ENCODE measurements around the gene PATJ.
"Not testable (repeated sequence)": the region's sequence is repeated elsewhere in the genome, so short reads cannot be mapped to it uniquely, and the experiment has no call there.

PATJ gene

GRCh38 chr1:61953790-61954150 is 211.5 kb downstream of the PATJ start:
- DNase-seq, result no peak

GRCh38 chr1:61955261-61955660 is 213.0 kb downstream of the PATJ start:
- no peak for DNase-seq

DNA sequence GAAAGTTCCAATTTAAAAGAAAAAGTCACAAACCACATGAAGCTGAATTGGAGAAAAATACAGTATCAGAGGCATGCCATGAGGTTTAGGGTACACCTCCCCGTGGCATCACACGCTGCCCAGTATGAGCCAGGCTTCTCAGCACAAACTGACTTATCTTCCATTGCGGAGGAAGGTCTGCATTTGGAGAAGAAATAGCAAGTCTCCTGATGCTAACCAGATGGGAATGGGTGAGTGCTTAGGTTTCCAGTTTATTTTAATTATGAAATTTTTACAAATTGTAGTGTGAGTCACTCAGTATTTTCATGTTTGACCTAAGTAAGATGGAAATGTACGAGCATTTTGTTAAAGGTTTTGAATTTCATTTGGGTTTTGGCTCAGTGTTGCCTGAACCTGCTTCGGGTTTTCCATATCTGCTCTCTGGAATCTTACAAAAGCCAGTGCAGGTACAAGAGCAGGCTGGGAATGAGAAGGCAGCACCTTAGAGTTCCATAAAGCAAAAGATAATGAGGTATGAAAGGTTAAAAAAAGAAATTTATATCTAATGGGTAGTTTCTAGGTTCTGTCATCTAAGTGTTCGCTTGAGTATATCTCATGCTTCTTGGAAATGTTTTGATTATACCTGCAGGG is 213.9 kb downstream of the PATJ start:
- no peak for DNase-seq

DNA sequence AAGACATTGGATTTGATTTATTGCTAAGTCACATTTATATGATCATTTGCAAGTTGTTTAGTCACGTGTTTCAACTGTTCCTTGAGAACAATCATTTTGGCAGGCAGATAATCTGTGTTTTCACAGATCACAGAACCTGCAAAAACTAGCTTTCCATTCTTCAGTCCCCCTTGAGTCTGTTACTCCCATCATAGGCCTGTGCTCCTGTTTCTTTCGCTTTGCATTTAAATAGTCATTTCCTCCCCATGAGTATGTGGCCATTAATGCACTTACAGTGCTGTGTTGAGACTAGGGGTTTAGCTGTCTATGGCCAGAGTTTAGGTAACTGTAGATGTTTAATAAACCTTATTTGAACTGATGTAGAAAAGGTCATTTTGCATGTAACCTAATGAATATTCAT is 214.5 kb downstream of the PATJ start:
- DNase-seq, result no peak

DNA sequence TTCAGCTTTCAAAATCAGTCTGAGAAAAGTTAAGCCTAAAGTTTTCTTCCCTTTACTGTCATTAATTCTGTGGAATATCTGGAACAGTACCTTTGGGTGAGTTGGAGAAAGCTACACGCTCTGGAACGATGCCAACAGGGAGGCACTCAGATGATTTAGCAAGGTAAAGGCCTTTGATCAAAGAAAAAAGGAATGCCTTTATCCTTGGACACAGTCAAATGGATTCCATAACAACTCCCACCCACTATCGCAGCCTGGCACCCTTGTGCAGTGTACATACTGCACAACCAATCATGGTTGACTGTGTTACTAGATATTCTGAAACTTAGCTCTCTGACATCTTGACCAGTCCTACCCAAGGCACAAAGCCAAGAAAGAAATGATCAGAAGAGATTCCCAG is 218.7 kb downstream of the PATJ start:
- no peak for DNase-seq

DNA sequence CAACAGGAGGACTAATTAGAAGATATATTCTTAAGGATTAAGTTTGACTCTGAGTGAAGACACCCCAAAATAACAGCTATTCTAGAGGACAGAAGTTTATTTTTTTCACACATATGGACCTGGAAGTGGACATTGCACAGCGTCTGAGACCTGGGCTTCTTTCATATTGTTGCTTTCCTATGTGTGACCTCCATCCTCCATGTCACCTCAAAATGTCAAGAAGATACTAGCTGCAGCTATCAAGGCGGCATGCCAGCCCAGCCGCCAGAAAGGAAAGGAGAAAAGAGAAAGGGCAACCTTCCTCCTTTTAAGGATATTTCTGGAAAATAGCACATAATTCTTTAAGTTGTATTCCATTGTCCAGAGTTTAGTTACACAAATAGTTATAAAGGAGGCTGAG is 220.4 kb downstream of the PATJ start:
- no peak for DNase-seq

DNA sequence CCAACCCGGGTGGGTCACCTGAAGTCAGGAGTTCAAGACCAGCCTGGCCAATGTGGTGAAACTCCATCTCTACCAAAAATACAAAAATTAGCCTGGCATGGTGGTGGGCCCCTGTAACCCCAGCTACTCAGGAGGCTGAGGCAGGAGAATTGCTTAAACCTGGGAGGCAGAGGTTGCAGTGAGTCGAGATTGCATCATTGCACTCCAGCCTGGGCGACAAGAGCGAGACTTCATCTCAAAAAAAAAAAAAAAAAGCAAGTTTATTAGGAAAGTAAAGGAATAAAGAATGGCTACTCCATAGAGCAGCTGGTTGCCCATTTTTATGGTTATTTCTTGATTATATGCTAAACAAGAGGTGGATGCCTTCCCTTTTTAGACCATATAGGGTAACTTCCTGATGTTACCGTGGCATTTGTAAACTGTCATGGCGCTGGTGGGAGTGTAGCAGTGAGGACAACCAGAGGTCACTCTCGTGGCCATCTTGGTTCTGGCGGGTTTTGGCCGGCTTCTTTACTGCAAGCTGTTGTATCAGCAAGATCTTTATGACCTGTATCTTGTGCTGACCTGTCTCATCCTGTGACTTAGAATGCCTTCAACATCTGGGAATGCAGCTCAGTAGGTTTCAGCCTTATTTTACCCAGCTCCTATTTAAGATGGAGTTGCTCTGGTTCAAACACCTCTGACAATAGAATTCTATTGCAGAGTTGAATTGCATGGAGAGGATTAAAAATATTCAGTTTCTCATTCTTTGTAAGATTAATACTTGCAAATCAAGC is 224.4 kb downstream of the PATJ start:
- DNase-seq, result not testable (repeated sequence)

DNA sequence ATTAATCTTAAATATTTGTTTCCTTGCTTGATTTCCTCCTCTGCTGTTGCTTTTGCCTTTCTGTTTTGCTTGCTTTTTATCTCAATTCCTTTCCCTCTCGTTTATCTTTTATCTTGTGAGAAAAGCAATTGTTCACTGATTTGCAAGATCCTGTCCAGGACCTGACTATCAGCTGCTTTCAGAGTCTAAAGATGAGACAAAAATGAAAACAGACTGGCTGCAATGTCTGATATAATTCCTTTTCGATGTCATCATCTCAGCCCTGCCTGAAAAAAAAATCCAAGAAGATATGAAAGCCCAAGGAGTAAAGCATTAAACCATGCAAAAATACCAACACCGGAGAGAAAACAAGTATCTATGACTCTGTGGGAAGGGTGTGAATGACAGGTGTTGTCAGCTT is 225.5 kb downstream of the PATJ start:
- no peak for DNase-seq

DNA sequence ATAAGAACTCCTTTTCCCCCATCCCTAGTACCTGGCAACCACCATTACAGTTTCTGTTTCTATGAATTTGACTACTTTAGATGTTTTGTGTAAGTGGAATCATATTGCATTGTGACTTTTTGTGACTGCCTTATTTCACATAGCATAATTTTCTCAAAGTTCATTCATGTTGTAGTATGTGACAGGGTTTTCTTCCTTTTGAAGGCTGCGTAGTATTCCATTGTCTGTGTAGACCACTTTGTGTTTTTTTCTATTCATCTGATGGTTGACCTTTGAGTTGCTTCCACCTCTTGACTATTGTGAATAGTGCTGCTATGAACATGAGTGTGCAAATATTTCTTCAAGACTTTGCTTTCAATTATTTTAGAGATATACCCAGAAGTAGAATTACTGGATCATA is 226.6 kb downstream of the PATJ start:
- no peak for DNase-seq

DNA sequence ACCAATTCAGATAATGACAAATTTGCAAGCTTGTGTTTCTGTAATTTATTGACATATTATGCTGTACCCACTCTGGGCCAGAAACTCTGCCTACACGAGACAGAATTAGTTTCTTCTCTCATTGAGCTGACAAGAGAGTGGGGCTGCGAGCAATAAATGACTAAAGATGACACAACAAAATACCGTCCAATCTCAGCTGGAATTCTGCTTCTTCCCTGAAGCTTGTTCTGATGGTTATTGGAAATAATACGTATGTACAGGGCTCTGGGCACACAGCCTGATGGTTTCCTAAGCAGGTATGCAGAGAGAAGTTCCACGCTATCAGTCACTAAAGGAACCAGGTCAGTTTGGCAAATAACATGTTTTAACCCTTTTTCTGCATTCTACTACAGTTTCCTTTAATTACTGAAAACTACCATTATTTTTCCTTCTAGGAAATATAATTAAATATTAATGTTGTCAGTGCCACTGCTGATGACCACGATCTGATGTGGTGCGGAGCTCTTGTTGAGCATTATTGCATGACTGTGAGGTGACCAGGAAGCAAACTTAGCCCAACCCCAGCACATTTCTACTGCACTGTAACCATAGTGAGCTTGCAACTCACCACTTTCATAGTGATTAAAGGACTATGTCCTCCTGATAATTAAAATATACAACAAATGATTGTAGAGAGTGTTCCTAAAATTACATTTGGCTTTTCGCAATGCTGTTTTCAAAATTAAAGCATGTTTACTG is 231.0 kb downstream of the PATJ start:
- DNase-seq, result no peak

- no peak for DNase-seq
These were observed 233.4 kb downstream of the PATJ start for GRCh38 chr1:61975638-61976037.

DNA sequence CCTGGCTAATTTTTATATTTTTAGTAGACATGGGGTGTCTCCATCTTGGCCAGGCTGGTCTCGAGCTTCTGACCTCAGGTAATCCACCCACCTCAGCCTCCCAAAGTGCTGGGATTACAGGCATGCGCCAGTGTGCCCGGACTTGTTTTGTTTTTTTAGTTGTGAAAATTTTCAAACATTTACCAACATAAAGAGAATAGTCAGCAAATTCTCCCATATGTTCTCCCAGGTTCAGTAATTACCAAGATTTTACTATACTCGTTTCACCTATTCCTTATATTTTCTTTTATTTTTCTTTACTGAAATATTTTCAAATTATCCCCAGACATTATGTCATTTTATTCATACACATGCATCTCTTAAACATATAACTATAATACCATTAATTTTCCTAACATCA is 234.3 kb downstream of the PATJ start:
- DNase-seq, result no peak

- no peak for DNase-seq
These were observed 236.5 kb downstream of the PATJ start for GRCh38 chr1:61978796-61979195.

DNA sequence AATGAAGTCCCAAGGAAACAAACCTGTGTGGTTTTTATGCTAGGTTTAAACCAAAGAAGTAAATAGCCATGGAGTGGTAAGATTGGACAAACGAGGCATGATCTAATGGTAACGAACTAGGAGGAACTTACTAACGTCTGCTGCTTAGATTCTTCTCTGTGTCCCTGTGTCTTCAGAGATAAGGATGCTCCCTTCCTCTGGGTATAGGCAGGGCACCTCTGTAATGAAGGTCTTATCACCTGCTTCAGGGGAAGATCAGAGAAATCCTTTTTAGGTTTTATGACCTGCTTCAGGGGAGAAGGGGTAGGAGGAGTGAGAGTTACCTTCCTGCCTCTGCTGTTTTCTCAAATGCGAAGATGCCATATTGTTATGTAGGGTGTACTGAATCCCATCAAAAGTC is 237.4 kb downstream of the PATJ start:
- DNase-seq, result no peak

DNA sequence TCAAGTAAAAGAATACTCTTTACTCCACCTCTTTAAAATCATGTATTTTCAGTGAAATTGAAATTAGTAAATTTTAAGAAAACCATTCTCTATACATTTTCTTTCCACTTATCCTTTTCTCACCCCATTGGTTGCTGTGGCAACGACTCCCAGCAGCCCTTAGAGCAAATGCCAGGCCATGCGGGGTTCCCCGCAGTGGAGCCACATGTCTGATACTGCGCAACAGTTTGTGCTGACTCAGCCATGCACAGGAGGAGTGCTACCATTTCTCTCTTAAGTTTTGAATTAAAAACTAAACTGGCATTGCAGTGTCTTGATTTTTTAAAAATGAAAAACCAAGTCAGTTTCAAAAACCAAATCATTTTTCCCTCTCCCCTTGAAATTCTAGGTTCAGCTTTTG is 238.3 kb downstream of the PATJ start:
- DNase-seq, result no peak

DNA sequence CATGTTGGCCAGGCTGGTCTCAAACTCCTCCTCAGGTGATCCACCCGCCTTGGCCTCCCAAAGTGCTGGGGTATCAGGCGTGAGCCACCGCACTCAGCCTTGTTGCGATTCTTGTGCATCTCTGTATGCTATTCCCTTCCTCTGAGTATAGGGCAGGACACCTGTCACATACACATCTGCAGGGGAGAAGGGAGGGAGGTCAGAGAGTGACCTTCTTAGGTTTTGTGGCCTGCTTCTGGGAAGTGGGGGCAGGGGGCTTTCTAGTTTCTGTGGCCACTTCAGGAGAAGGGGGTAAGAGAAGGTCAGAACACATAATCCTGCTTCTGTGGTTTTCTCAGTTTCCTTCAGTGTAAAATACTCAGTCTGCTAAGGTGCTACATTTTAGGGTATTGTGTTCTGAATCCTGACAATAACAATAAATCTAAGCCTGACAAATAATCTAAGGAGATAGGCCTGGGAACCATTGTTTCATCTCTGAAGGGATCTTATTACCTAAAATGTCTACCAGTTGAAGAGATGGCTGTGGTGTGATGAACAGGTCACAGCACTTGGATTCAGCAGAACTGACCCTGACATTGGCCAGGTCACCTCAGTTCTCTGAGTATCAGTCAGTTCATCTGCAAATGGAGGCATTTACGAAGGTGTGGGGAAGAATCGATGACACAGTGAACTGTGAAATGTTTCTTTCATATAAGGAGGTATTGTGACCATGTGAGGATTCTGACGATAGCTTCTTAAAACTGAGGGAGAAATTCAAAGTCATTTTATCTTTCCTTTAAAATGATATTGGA is 239.8 kb downstream of the PATJ start:
- no peak for DNase-seq

GRCh38 chr1:61983236-61983635 is 241.0 kb downstream of the PATJ start:
- no peak for DNase-seq

DNA sequence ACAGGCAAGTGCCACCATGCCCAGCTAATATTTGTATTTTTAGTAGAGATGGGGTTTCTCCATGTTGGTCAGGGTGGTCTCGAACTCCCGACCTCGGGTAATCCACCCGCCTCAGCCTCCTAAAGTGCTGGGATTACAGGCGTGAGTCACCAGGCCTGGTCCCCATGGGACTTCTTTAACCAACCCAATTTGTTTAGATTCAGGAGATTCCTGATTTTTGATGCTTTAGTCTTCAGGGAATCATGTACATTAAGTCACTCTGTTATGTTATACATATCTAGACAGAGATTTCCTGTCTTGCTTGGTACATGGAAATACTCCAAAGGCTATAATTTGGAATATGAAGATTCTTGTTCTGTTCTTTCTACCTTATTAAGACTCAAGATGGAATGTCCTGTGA is 250.0 kb downstream of the PATJ start:
- no peak for DNase-seq

DNA sequence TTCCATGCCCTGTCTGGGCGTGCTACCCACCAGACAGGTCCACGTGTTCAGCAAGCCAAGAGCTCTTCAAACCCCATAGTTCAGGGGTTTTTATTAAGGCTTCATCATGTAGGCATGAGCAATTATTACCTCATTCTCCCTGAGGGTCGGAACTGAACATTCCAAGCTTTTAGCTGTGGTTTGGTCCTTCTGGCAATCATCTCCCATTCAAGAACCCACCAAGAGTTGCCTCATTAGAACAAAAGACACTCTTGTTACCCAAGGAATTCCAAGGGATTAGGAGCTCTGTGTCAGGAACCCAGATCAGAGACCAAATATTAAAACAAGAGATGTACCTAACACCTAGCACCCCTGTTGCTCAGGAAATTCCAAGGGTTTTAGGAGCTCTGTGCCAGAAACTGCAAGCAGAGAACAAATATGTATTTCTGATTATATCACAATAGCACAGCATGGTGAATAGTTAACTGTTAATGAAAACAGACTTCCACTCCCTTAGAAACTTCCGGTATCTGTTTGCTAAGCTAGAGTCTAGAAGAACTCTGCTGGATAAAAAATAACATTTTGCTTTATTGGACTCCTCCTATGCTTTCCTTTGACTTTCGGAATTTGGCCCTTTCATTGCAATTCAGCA is 251.2 kb downstream of the PATJ start:
- no peak for DNase-seq

DNA sequence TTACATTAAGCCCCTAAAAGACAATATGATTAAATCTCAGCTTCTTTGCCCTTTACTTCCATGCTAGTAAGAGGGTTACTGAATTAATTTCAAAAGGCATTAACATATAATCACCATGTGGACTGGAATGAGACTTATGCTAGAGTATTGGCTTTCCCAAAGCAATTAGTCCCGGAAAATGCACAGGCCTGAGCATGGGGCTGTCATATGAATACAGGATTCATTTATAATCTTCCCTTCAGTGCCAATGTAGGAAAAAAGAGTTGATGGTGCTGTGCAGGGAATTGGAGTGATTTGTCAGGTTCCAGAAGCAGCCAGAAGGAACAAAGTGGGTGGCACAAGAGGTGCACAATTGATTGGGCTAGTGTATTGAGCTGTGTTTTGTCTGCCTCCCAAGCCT is 253.4 kb downstream of the PATJ start:
- no peak for DNase-seq

- DNase-seq, result no peak
These were observed 254.8 kb downstream of the PATJ start for GRCh38 chr1:61997123-61997522.

GRCh38 chr1:62003777-62004176 is 261.5 kb downstream of the PATJ start:
- no peak for DNase-seq

DNA sequence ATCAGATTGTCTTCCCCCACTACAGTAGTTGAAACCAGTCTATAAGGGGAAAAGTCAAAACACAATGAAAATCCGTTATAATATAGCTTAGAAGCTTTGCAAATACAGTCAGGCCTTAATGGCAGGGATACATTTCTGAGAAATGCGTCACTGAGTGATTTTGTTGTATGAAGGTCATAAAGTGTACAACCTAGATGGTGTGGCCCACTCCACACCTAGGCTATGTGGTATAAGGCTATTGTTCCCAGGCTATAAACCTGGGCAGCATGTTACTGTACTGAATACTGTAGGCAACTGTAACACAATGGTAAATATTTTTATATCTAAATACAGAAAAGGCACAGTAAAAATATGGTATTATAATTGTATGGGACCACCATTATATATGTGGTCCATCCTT is 264.4 kb downstream of the PATJ start:
- no peak for DNase-seq

Measured in activated T-cell treated with anti-CD3 and anti-CD28 coated beads for 4 hours (primary cell).